MV-4-11 (cell line): ENCODE data around the gene LCE6A.

ENCODE experiments used
- DNase-seq: peaks from one replicate; lab custom pipeline; 2025; lab: John Stamatoyannopoulos, UW

Gene LCE6A

GRCh38 chr1:152876827-152877226 lies 34.2 kb downstream of the LCE6A start:
- DNase-seq, result no peak

GRCh38 chr1:152878042-152878441 lies 35.4 kb downstream of the LCE6A start, which contains the start of gene SMCP:
SMCP (plus strand) TSS chr1:152878322; CDS start chr1:152884423, 6,101 bp downstream.
- no peak for DNase-seq

- no peak for DNase-seq
These were observed 37.0 kb downstream of the LCE6A start for GRCh38 chr1:152879559-152880198.

- no peak for DNase-seq
These were observed 37.7 kb downstream of the LCE6A start for GRCh38 chr1:152880316-152880715.

GRCh38 chr1:152880907-152881306 lies 38.3 kb downstream of the LCE6A start:
- DNase-seq, result no peak

- DNase-seq, result no peak
These were observed 41.4 kb downstream of the LCE6A start for GRCh38 chr1:152884085-152884484.

GRCh38 chr1:152884506-152884905 lies 41.9 kb downstream of the LCE6A start:
- no peak for DNase-seq

- DNase-seq, result no peak
These were observed 42.4 kb downstream of the LCE6A start for GRCh38 chr1:152884966-152885624.

- DNase-seq, result no peak
These were observed 43.4 kb downstream of the LCE6A start for GRCh38 chr1:152886085-152886484.

- DNase-seq, result no peak
These were observed 44.2 kb downstream of the LCE6A start for GRCh38 chr1:152886758-152887409.

GRCh38 chr1:152888126-152888525 lies 45.5 kb downstream of the LCE6A start:
- DNase-seq, result no peak
